GM13976 (cell line): ENCODE measurements around the gene PGGT1B.

Source experiments
- DNase-seq: peaks from one replicate; pipeline ENCODE4 v3.0.0; 2012; ENCODE audit warnings: low spot score
- CTCF ChIP-seq: IDR thresholded peaks from 2 replicates; pipeline ENCODE4 v1.5.1; 2012; ENCODE audit warnings: borderline replicate concordance, mild to moderate bottlenecking; ENCODE audit not compliant: insufficient read depth; ENCODE audit errors: extremely low read depth, missing control alignments, control extremely low read depth
- in situ Hi-C: fragments of 300-500 bp; cut with MboI; formaldehyde crosslinking; loops from one replicate; pipeline ENCODE4 v1.12.0; 2022; ENCODE audit warnings: low sequenced_read_pairs, mixed read lengths, inconsistent platforms; ENCODE audit not compliant: unreplicated experiment

PGGT1B gene

GRCh38 chr5:115297031-115297430 lies 34.4 kb upstream of the PGGT1B start:
- no peak for DNase-seq
- in situ Hi-C loops, result no loop called here
- TF ChIP-seq CTCF, result no peak

GRCh38 chr5:115296124-115297022 lies 33.7 kb upstream of the PGGT1B start, which contains the start of gene CCDC112:
Gene CCDC112 (minus strand): TSS chr5:115296654. CDS start chr5:115296543, 111 bp downstream.
- no peak for TF ChIP-seq CTCF
- in situ Hi-C loops, result no loop called here
- peak; percentile 97 for DNase-seq

DNA sequence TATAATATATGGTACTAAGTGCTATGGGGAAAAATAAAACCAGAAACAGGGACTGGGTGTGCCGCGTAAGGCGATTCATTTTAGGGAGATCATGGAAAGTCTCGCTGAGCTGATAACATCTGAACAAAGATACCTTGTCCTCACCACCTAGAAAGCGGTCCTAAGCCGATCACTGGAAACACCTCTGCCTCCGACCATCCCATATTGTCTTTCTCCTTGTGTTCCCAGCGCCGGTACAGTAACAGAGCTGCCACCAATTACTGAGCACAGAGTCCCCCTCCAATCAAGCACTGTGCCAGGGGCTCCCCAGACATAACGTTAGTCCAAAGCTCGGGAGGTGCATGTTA lies 33.1 kb upstream of the PGGT1B start:
- DNase-seq, result no peak
- in situ Hi-C loops, result no loop called here
- no peak for TF ChIP-seq CTCF

DNA sequence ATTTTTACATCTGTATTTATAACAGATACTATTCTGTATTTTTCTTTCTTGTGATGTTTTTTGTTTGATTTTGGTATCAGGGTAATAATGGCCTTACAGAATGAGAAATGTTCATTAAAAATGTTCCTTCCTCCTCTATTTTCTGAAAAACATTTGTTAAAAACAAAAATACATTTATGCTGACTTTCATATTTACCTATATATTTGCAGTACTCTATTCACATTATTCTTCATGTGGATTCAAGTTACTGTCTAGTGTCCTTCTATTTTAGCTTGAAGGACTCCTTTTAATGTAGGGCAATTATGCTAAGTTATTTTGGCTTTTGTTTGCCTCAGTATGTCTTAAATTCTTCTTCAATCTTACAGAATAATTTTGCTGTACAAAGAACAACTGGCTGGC lies 28.7 kb upstream of the PGGT1B start:
- DNase-seq, result no peak
- in situ Hi-C loops, result no loop called here
- no peak for TF ChIP-seq CTCF

GRCh38 chr5:115289104-115289503 lies 26.4 kb upstream of the PGGT1B start:
- TF ChIP-seq CTCF, result no peak
- in situ Hi-C loops, result no loop called here
- no peak for DNase-seq

DNA sequence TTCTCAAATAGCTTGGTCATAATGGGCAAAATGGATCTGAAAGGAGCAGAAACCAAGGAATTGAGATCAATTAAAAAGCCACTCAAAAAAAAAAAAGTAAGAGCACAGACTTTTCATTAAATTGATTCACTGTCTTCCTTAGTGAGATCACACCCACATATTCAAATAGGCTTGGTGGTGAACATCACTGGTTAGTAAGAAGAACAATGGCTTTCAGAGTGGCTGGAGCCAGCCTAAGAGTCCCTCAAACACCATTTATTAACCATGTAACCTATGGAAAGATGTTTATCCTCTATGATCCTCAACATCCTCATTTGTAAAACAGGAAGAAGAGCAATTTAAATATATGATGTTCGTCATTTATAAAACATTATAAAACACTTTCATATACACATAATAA lies 21.3 kb upstream of the PGGT1B start:
- no peak for DNase-seq
- in situ Hi-C loops, result no loop called here
- TF ChIP-seq CTCF, result no peak
